Ovary (tissue), 3 donors: ENCODE results near the gene FBLN7.

ENCODE experiments used
- EP300 ChIP-seq: sonication (generic); formaldehyde crosslinking; IDR thresholded peaks from one replicate; pipeline ENCODE4 v1.6.1; 2017; ENCODE audit warnings: antibody characterized with exemption
- POLR2A ChIP-seq: fragments of 450-650 bp; IDR thresholded peaks from one replicate; pipeline ENCODE4 v1.6.1; 2017; ENCODE audit warnings: antibody characterized with exemption, mild to moderate bottlenecking, moderate library complexity
- TF ChIP-seq, protein P1 (sequence below), 3 donors: fragments of 450-650 bp in 2 of 3; fragments of 200-600 bp in 1 of 3; IDR thresholded peaks; one replicate each; pipeline versions ENCODE4 v1.5.1 to v1.8.0; 2016 to 2022; ENCODE audit warnings: antibody characterized with exemption in 3 of 3, mild to moderate bottlenecking in 1 of 3
- donor health status: DM: no; HTN: no; CAD: no.

DNA sequence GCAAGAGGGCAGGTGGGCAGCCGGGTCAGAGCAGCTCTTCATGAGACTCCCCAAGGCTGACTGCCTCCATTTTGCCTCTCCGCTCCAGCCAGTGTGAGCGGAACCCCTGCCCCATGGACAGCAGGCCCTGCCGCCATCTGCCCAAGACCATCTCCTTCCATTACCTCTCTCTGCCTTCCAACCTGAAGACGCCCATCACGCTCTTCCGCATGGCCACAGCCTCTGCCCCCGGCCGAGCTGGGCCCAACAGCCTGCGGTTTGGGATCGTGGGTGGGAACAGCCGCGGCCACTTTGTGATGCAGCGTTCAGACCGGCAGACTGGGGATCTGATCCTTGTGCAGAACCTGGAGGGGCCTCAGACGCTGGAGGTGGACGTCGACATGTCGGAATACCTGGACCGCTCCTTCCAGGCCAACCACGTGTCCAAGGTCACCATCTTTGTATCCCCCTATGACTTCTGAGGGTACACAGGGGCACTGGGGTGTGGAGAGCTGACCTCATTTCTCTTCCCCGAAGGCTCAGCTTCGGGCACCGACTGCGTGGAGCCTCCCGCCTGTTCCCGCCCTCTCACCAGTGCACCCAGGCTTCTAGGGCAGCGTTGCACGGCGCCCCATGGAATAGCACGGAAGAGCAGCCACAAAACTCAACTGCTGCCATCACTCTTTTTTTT is 49.0 kb downstream of the FBLN7 start:
- TF ChIP-seq, protein P1, sequence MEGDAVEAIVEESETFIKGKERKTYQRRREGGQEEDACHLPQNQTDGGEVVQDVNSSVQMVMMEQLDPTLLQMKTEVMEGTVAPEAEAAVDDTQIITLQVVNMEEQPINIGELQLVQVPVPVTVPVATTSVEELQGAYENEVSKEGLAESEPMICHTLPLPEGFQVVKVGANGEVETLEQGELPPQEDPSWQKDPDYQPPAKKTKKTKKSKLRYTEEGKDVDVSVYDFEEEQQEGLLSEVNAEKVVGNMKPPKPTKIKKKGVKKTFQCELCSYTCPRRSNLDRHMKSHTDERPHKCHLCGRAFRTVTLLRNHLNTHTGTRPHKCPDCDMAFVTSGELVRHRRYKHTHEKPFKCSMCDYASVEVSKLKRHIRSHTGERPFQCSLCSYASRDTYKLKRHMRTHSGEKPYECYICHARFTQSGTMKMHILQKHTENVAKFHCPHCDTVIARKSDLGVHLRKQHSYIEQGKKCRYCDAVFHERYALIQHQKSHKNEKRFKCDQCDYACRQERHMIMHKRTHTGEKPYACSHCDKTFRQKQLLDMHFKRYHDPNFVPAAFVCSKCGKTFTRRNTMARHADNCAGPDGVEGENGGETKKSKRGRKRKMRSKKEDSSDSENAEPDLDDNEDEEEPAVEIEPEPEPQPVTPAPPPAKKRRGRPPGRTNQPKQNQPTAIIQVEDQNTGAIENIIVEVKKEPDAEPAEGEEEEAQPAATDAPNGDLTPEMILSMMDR (IDR thresholded peaks at IDR 0.05) = no peak
- TF ChIP-seq EP300 = no peak
- TF ChIP-seq POLR2A = no peak
